NCI-H748 treated with DMSO at 0.1 percent for 48 hours (cell line): ENCODE data around the gene KIAA0232.

Source experiments
- DNase-seq: peaks from one replicate; lab custom pipeline; 2025; lab: John Stamatoyannopoulos, UW

KIAA0232 gene

GRCh38 chr4:6847178-6847577, 64.7 kb downstream of the KIAA0232 start:
- no peak for DNase-seq

GRCh38 chr4:6848717-6849305, 66.3 kb downstream of the KIAA0232 start:
- DNase-seq = no peak

GRCh38 chr4:6849691-6850090, 67.2 kb downstream of the KIAA0232 start:
- no peak for DNase-seq

- no peak for DNase-seq
These were observed 68.9 kb downstream of the KIAA0232 start for GRCh38 chr4:6851431-6851830.

- DNase-seq = no peak
These were observed 69.4 kb downstream of the KIAA0232 start for GRCh38 chr4:6851962-6852361.

GRCh38 chr4:6852582-6852981, 70.1 kb downstream of the KIAA0232 start:
- no peak for DNase-seq

GRCh38 chr4:6854098-6854744, 71.7 kb downstream of the KIAA0232 start:
- no peak for DNase-seq

- no peak for DNase-seq
These were observed 73.3 kb downstream of the KIAA0232 start for GRCh38 chr4:6855692-6856297.

GRCh38 chr4:6856391-6856790, 73.9 kb downstream of the KIAA0232 start:
- DNase-seq = no peak

GRCh38 chr4:6857009-6857882, 74.7 kb downstream of the KIAA0232 start:
- DNase-seq = no peak

- DNase-seq = no peak
These were observed 76.5 kb downstream of the KIAA0232 start for GRCh38 chr4:6858997-6859396.

GRCh38 chr4:6859543-6859942, 77.0 kb downstream of the KIAA0232 start:
- DNase-seq = no peak

GRCh38 chr4:6868386-6868785, 85.9 kb downstream of the KIAA0232 start:
- no peak for DNase-seq

GRCh38 chr4:6869944-6870343, 87.4 kb downstream of the KIAA0232 start:
- DNase-seq = no peak

GRCh38 chr4:6873291-6873690, 90.8 kb downstream of the KIAA0232 start:
- DNase-seq = no peak

GRCh38 chr4:6873792-6874461, 91.4 kb downstream of the KIAA0232 start:
- DNase-seq = no peak

- DNase-seq = no peak
These were observed 92.5 kb downstream of the KIAA0232 start for GRCh38 chr4:6874981-6875380.

GRCh38 chr4:6875431-6875831, 92.9 kb downstream of the KIAA0232 start:
- DNase-seq = no peak

GRCh38 chr4:6876440-6876839, 93.9 kb downstream of the KIAA0232 start:
- DNase-seq = no peak

- DNase-seq = no peak
These were observed 94.5 kb downstream of the KIAA0232 start for GRCh38 chr4:6877067-6877466.

GRCh38 chr4:6878451-6879059, 96.0 kb downstream of the KIAA0232 start:
- DNase-seq = no peak

GRCh38 chr4:6880691-6881090, 98.2 kb downstream of the KIAA0232 start:
- DNase-seq = no peak
